Measurements from ENCODE around the gene CBX3.
A peak's percentile ranks its signal among the peaks of the same experiment; 100 is the strongest.
"Not testable (repeated sequence)": the region's sequence is repeated elsewhere in the genome, so short reads cannot be mapped to it uniquely, and the experiment has no call there.

The CBX3 gene

GRCh38 chr7:26163804-26164203, 37.7 kb upstream of the CBX3 start:
- peaks cover 17 to 18% of the 10 kb centered on the region in 2 donors for H3K4me1 Mint-ChIP-seq
- H3K4me3 Mint-ChIP-seq; H3K27me3 Mint-ChIP-seq; H3K36me3 Mint-ChIP-seq; DNase-seq; ATAC-seq (replicated peaks); H3K9me3 Mint-ChIP-seq; H3K27ac Mint-ChIP-seq: not testable (repeated sequence)

DNA sequence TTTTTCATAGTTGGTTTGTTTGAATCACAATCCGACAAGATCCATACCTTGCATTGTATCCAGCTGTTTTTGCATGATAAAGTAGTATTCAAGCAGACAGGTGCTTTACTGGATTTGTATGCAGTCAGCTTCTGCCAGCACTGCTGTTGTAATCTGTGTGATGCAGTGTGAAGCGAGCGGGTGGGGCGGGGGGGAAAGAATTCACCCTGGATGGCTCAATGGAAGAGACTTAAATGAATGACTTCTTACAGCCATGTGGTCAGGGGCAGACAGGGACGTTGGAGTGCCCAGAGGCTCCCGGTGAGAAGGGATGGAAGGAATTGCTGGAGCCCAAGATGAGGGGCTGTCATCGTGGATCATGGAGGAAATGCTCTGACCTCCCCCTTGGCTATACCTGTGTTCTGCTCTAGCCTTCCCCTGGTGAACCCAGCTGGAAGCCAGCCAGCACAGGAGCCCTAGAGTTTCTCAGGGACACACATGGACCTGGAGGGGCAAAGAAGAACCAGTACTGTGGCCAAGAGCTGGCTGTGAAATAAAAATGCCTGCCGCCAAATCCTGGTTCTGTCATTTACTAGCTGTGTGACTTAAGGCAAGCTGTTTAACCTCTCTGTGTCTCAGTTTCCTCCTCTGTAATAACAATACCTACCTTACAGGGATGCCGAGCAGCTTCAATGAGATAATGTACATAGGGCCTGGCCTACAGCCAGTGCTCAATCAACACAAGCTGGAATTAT, 35.4 kb upstream of the CBX3 start:
- Mint-ChIP-seq H3K4me1 (peaks cover 9 to 10% of the 10 kb centered on the region in 2 donors), H3K36me3 (peaks cover 12 to 17% of the 10 kb centered on the region in 2 donors), H3K27me3 (no peaks in the 10 kb centered on the region), H3K27ac (no peak overlapping the region), H3K9me3 (peaks cover 0 to 3% of the 10 kb centered on the region in 2 donors), H3K4me3 (no peak overlapping the region)
- DNase-seq: no peak
- no peak for ATAC-seq (replicated peaks)

DNA sequence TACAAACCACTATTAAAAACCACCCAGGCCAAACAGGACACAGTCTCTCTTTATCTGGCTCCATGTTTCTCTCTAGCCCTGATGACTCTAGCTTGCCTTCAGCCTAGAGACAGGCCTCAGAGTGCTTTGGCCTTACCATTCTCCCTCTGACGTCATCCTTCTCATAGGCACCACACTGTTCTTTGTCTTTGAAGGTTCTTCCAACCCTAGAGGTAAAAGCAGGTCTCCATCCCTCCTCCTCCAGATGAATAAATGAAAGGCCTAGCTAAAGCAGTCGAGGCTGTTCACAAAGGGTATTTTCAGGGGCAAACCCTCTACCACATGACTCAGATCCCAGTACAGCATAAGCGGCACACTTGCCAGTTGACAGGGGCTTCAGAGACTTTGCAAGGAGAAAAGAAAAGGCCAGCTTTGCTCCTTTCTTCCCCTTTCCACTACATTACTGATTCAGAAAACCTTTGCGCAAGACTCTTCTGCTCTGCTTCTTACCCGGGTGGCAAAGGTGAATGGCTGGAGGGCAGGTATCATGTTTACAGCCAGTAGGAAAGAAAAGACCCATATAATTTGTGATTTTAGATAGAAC, 34.8 kb upstream of the CBX3 start:
- peak overlapping the region; percentile 85 for H3K27ac Mint-ChIP-seq
- H3K36me3 Mint-ChIP-seq: peaks cover 12 to 21% of the 10 kb centered on the region in 2 donors
- DNase-seq (no peak), ATAC-seq (replicated peaks) (peak; percentile 74 to 96)
- H3K4me1 Mint-ChIP-seq: peaks cover 9 to 10% of the 10 kb centered on the region in 2 donors
- no peak overlapping the region for H3K4me3 Mint-ChIP-seq
- no peaks in the 10 kb centered on the region for H3K27me3 Mint-ChIP-seq
- peaks cover 0 to 3% of the 10 kb centered on the region in 2 donors for H3K9me3 Mint-ChIP-seq

GRCh38 chr7:26167303-26167934, 34.1 kb upstream of the CBX3 start:
- no peaks in the 10 kb centered on the region for H3K27me3 Mint-ChIP-seq
- peaks cover 12 to 21% of the 10 kb centered on the region in 2 donors for H3K36me3 Mint-ChIP-seq
- H3K4me1 Mint-ChIP-seq: peaks cover 9 to 10% of the 10 kb centered on the region in 2 donors
- peak overlapping the region; percentile 74 for H3K27ac Mint-ChIP-seq
- peaks cover 0 to 3% of the 10 kb centered on the region in 2 donors for H3K9me3 Mint-ChIP-seq
- DNase-seq (no peak), ATAC-seq (replicated peaks) (peak; percentile 46 to 59)
- no peak overlapping the region for H3K4me3 Mint-ChIP-seq

DNA sequence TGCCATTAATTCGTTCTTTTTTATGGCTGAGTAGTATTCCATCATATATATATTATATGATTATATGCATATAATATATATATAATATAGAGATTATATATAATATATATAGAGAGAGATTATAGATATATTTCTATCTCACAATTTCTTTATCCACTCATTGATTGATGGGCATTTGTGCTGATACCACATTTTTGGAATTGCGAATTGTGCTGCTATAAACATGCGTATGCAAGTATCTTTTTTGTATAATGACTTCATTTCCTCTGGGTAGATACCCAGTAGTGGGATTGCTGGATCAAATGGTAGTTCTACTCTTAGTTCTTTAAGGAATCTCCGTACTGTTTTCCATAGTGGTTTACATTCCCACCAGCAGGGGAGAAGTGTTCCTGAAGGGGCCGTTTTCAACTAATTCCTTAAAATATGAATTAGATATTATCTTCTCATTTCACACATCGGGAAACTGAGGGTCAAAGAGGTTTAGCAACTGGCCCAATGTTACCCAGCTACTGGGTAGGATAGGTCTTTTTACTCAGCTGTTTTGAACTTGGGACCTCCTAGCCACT, 33.0 kb upstream of the CBX3 start:
- Mint-ChIP-seq H3K36me3 (peaks cover 12 to 21% of the 10 kb centered on the region in 2 donors), H3K27ac (no peak overlapping the region), H3K9me3 (peaks cover 0 to 3% of the 10 kb centered on the region in 2 donors), H3K27me3 (no peaks in the 10 kb centered on the region), H3K4me1 (peaks cover 9 to 10% of the 10 kb centered on the region in 2 donors), H3K4me3 (no peak overlapping the region)
- ATAC-seq (replicated peaks) (no peak), DNase-seq (no peak)

DNA sequence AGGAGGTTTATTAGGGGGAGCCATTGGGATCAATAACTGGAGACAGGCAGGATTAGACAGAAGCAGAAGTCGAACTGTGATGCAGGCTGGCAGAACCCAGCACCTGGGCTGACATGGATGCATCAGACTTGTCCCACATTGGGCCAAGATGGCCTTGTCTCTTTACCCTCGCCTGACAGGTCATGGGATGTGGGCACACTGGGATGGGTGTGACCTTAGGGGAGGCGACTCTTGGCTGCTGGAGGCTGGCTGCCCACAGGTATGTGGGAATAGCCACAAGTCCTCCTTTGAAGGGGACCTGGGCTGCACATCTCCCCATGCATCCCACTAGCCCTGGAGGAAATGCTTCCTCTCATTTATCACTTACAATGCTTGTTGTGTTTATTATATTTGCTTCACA, 32.3 kb upstream of the CBX3 start:
- Mint-ChIP-seq H3K36me3 (peaks cover 12 to 27% of the 10 kb centered on the region in 2 donors), H3K9me3 (peaks cover 0 to under 1% of the 10 kb centered on the region in 2 donors), H3K27me3 (no peaks in the 10 kb centered on the region), H3K27ac (no peak overlapping the region), H3K4me1 (peaks cover 9 to 10% of the 10 kb centered on the region in 2 donors), H3K4me3 (no peak overlapping the region)
- ATAC-seq (replicated peaks) (no peak), DNase-seq (no peak)

DNA sequence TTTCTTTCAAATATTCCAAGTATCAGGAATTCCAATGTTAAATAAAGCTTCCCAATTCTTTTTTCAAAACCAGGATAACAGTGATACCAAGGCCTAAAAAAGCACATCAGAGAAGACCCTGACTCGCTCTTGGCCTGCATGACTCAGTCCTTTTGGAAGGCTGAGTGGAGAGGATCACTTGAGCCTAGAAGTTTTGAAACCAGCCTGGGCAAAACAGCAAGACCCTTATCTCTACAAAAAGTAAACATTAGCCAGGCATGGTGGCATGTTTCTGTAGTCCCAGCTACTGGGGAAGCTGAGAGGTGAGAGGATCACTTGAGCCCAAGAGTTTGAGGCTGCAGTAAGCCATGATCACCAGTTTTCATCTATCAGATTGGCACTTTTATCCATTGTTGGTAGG, 30.9 kb upstream of the CBX3 start:
- H3K27me3 Mint-ChIP-seq: no peaks in the 10 kb centered on the region
- peaks cover 9 to 10% of the 10 kb centered on the region in 2 donors for H3K4me1 Mint-ChIP-seq
- H3K4me3 Mint-ChIP-seq: no peak overlapping the region
- H3K36me3 Mint-ChIP-seq: peaks cover 12 to 29% of the 10 kb centered on the region in 2 donors
- DNase-seq (no peak), ATAC-seq (replicated peaks) (no peak)
- no peaks in the 10 kb centered on the region for H3K9me3 Mint-ChIP-seq
- no peak overlapping the region for H3K27ac Mint-ChIP-seq

- no peaks in the 10 kb centered on the region for H3K9me3 Mint-ChIP-seq
- no peak overlapping the region for H3K27ac Mint-ChIP-seq
- no peaks in the 10 kb centered on the region for H3K27me3 Mint-ChIP-seq
- H3K4me1 Mint-ChIP-seq: peaks cover 6 to 8% of the 10 kb centered on the region in 2 donors
- H3K36me3 Mint-ChIP-seq: peaks cover 12 to 27% of the 10 kb centered on the region in 2 donors
- ATAC-seq (replicated peaks) (no peak), DNase-seq (no peak)
- H3K4me3 Mint-ChIP-seq: no peak overlapping the region
These were observed 29.9 kb upstream of the CBX3 start for GRCh38 chr7:26171601-26172000.

DNA sequence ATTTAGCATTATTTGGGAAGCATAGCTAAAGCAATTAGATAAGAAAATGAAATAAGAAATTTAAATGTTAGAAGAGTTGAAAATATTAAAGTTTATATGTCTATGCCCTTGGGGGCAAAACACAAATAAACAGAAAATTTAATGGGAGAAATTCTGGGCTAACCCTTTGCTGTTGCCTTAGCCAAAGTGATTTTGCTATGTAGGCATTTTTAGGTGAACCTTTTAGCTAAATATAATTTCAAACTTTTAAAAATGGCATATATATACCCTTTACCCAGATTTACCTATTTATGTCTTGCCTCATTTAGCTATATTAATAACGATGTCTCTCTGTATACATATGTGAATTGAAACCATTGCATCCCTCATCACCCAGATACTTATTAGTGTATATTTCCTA, 29.5 kb upstream of the CBX3 start:
- no peak overlapping the region for H3K4me3 Mint-ChIP-seq
- no peak overlapping the region for H3K27ac Mint-ChIP-seq
- peaks cover 2 to 4% of the 10 kb centered on the region in 2 donors for H3K4me1 Mint-ChIP-seq
- DNase-seq (no peak), ATAC-seq (replicated peaks) (no peak)
- no peaks in the 10 kb centered on the region for H3K27me3 Mint-ChIP-seq
- H3K9me3 Mint-ChIP-seq: no peaks in the 10 kb centered on the region
- H3K36me3 Mint-ChIP-seq: peaks cover 12 to 23% of the 10 kb centered on the region in 2 donors

DNA sequence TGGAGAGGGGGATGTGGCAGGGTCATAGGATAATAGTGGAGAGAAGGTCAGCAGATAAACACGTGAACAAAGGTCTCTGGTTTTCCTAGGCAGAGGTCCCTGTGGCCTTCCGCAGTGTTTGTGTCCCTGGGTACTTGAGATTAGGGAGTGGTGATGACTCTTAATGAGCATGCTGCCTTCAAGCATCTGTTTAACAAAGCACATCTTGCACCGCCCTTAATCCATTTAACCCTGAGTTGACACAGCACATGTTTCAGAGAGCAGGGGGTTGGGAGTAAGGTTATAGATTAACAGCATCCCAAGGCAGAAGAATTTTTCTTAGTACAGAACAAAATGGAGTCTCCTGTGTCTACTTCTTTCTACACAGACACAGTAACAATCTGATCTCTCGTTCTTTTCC, 25.6 kb upstream of the CBX3 start:
- H3K27ac Mint-ChIP-seq; ATAC-seq (replicated peaks); DNase-seq; H3K4me3 Mint-ChIP-seq; H3K9me3 Mint-ChIP-seq; H3K27me3 Mint-ChIP-seq: not testable (repeated sequence)
- Mint-ChIP-seq H3K4me1 (peaks cover 7 to 14% of the 10 kb centered on the region in 2 donors), H3K36me3 (peaks cover 2 to 21% of the 10 kb centered on the region in 2 donors)

DNA sequence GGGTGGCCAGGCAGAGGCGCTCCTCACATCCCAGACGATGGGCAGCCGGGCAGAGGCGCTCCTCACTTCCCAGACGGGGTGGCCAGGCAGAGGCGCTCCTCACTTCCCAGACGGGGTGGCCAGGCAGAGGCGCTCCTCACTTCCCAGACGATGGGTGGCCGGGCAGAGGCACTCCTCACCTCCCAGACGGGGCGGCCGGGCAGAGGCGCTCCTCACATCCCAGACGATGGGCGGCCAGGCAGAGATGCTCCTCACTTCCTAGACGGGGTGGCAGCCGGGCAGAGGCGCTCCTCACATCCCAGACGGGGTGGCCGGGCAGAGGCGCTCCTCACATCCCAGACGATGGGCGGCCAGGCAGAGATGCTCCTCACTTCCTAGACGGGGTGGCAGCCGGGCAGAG, 24.8 kb upstream of the CBX3 start:
- H3K4me3 Mint-ChIP-seq; H3K27me3 Mint-ChIP-seq; DNase-seq; ATAC-seq (replicated peaks); H3K27ac Mint-ChIP-seq; H3K9me3 Mint-ChIP-seq: not testable (repeated sequence)
- peaks cover 0 to 19% of the 10 kb centered on the region in 2 donors for H3K36me3 Mint-ChIP-seq
- H3K4me1 Mint-ChIP-seq: peaks cover 10 to 14% of the 10 kb centered on the region in 2 donors

GRCh38 chr7:26177269-26177668, 24.3 kb upstream of the CBX3 start:
- H3K27me3 Mint-ChIP-seq; H3K27ac Mint-ChIP-seq; H3K4me3 Mint-ChIP-seq; DNase-seq; H3K9me3 Mint-ChIP-seq; ATAC-seq (replicated peaks): not testable (repeated sequence)
- peaks cover 0 to 18% of the 10 kb centered on the region in 2 donors for H3K36me3 Mint-ChIP-seq
- peaks cover 10 to 14% of the 10 kb centered on the region in 2 donors for H3K4me1 Mint-ChIP-seq

GRCh38 chr7:26178272-26178960, 23.1 kb upstream of the CBX3 start:
- Mint-ChIP-seq H3K36me3 (peaks cover 0 to 18% of the 10 kb centered on the region in 2 donors), H3K27ac (no peak overlapping the region), H3K27me3 (no peaks in the 10 kb centered on the region), H3K9me3 (no peaks in the 10 kb centered on the region), H3K4me3 (no peak overlapping the region), H3K4me1 (peaks cover 10 to 17% of the 10 kb centered on the region in 2 donors)
- ATAC-seq (replicated peaks) (peak; percentile 17 to 18), DNase-seq (no peak)

GRCh38 chr7:26179422-26179821, 22.1 kb upstream of the CBX3 start:
- H3K4me1 Mint-ChIP-seq: peaks cover 15 to 27% of the 10 kb centered on the region in 2 donors
- no peak overlapping the region for H3K27ac Mint-ChIP-seq
- H3K4me3 Mint-ChIP-seq: no peak overlapping the region
- DNase-seq (no peak), ATAC-seq (replicated peaks) (no peak)
- H3K36me3 Mint-ChIP-seq: peaks cover 3 to 19% of the 10 kb centered on the region in 2 donors
- no peaks in the 10 kb centered on the region for H3K27me3 Mint-ChIP-seq
- H3K9me3 Mint-ChIP-seq: no peaks in the 10 kb centered on the region

Data from stimulated activated naive B cell treated with anti-CD40 and anti-IgM and Interleukin-4, amounts not matched to agents 10 μg/mL and 1 μg/mL and 100 μg/mL, for 72 hours (primary cell).